ENCODE data around the gene ATXN1. TPM values are rescaled to one million over a fixed set of nuclear protein-coding genes. Genes with fewer than 3 reads are reported as not detected.

ATXN1 gene
- total RNA-seq, 1 experiment from 2014 or later, result 19.7 TPM

DNA sequence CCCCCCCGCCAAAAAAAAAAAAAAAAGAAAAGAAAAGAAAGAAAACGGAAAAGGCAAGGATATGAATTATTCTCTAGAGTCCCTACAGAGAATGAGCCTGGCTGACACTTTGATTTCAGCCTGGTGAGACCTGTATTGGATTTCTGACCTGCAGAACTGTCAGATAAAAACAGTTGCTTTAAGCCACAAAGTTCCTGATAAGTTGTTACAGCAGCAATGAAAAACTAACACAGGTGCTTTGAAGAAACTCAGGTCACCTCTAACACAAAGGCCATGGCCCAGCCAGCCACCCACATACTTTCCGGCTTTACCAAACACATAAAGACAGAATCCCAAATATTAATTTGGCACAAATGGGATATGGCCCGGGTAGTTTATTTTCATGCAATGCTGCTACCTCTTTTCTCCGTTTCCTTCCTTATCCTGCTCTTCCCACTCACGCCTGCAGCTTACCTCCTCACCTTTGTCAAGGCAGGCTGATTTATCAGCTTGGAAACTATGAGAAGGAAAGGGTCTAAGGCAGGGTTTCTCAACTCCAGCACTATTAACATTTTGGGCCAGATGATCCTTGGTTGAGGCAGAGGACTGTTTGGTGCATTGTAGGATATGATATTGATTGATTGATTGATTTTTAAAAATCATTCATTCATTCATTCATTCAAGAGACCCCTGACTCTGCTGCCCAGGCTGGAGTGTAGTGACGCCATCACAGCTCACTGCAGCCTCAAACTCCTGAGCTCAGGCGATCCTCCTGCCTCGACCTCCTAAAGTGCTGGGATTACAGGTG lies 88.1 kb downstream of the ATXN1 start:
- peaks cover 20% of the 10 kb centered on the region for H3K4me1 Mint-ChIP-seq (ENCODE audit: low read depth, unreplicated experiment)
- intact Hi-C loops (cut with micrococcal nuclease; ENCODE audit: unreplicated experiment), result no loop called here
- TF ChIP-seq, protein P1, sequence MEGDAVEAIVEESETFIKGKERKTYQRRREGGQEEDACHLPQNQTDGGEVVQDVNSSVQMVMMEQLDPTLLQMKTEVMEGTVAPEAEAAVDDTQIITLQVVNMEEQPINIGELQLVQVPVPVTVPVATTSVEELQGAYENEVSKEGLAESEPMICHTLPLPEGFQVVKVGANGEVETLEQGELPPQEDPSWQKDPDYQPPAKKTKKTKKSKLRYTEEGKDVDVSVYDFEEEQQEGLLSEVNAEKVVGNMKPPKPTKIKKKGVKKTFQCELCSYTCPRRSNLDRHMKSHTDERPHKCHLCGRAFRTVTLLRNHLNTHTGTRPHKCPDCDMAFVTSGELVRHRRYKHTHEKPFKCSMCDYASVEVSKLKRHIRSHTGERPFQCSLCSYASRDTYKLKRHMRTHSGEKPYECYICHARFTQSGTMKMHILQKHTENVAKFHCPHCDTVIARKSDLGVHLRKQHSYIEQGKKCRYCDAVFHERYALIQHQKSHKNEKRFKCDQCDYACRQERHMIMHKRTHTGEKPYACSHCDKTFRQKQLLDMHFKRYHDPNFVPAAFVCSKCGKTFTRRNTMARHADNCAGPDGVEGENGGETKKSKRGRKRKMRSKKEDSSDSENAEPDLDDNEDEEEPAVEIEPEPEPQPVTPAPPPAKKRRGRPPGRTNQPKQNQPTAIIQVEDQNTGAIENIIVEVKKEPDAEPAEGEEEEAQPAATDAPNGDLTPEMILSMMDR (IDR thresholded peaks at IDR 0.05; ENCODE audit: unreplicated experiment), result no peak
- H3K27me3 Mint-ChIP-seq (ENCODE audit: unreplicated experiment), result no peaks in the 10 kb centered on the region
- DNase-seq, result no peak
- no TSS peak for BruUV-seq (replicated peaks)
- no peak overlapping the region for H3K27ac Mint-ChIP-seq (ENCODE audit: unreplicated experiment)
- H3K9me3 Mint-ChIP-seq (ENCODE audit: low read depth, unreplicated experiment), result no peaks in the 10 kb centered on the region
- CTCF ChIA-PET, result no interaction called here
- H3K4me3 Mint-ChIP-seq (ENCODE audit: low read depth, unreplicated experiment), result no peak overlapping the region
- no peaks in the 10 kb centered on the region for H3K36me3 Mint-ChIP-seq (ENCODE audit: insufficient read depth, unreplicated experiment)

DNA sequence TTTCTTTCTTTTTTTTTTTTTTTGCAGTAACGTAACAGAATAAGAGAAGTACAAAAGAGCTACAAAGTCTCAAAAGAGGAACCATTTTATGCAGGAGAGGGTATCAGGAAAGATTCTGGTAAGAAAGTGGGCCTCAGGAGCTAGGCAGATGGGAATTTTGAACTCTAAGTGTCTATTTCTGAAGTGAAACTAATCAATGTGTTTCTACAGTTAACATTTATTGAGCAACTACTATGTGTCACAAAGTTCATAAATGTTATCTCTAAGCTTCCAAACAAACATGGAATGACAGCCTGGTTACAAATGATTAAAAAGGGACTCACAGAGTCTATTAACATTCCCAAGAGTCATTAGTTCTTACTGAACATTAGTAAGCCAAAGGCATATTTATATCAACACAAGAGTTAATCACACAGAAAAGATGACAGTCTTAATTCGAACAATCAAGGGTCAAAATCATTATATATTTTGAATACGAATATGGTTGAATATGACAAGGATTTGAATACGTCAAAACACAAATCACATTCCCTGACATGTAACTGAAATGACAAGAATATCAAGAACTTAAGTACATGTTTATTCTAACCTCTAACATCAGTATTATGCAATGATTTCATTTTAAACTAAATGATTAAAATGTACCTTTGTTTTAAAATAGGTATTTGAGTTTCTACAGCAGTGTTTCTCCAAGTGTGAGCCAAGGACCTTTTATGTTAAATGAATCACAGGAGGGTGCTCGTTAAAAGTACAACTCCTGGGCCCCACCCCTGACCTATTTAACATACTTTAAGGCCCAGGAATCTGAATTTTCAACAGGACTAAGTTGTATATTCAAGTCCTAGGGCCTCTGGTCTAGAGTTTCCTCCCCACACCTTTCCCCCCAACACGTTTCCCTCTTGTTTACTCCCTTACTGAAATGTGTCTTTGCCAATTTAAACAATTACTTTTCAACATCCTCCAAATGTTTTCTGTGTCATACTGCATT lies 89.7 kb downstream of the ATXN1 start:
- no peak for DNase-seq
- CTCF ChIA-PET, result interaction anchor here (0.6 to 0.8 kb wide), 2 partner anchors 10 to 12 kb away, joined by 3 read pairs; no protein-coding TSS in a partner anchor
- intact Hi-C loops (cut with micrococcal nuclease; ENCODE audit: unreplicated experiment), result no loop called here
- no peak overlapping the region for H3K27ac Mint-ChIP-seq (ENCODE audit: unreplicated experiment)
- no peaks in the 10 kb centered on the region for H3K9me3 Mint-ChIP-seq (ENCODE audit: low read depth, unreplicated experiment)
- TF ChIP-seq, protein P1 (IDR thresholded peaks at IDR 0.05; ENCODE audit: unreplicated experiment), result no peak
- peaks cover 20% of the 10 kb centered on the region for H3K4me1 Mint-ChIP-seq (ENCODE audit: low read depth, unreplicated experiment)
- no peaks in the 10 kb centered on the region for H3K27me3 Mint-ChIP-seq (ENCODE audit: unreplicated experiment)
- no peaks in the 10 kb centered on the region for H3K36me3 Mint-ChIP-seq (ENCODE audit: insufficient read depth, unreplicated experiment)
- H3K4me3 Mint-ChIP-seq (ENCODE audit: low read depth, unreplicated experiment), result no peak overlapping the region
- BruUV-seq (replicated peaks), result no TSS peak

DNA sequence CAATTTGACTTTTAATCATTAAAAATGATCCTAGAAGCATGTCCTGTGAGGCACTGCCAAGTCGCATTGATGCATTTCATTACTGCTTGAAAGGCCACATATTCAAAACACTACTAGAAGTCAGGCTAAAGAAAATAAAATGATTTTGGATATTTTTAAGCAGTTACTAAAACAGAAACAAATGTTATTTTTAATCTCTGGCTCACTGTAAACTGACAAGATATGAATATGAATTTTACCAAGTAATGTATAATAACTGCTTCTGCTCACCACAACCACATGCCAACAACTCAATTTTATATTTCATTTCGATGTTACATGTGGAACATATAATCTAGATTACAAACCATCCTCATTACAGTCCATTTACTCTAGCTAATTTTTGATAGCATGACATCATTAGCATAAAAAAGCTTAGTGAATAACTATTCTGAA lies 90.6 kb downstream of the ATXN1 start:
- TF ChIP-seq, protein P1 (IDR thresholded peaks at IDR 0.05; ENCODE audit: unreplicated experiment), result no peak

DNA sequence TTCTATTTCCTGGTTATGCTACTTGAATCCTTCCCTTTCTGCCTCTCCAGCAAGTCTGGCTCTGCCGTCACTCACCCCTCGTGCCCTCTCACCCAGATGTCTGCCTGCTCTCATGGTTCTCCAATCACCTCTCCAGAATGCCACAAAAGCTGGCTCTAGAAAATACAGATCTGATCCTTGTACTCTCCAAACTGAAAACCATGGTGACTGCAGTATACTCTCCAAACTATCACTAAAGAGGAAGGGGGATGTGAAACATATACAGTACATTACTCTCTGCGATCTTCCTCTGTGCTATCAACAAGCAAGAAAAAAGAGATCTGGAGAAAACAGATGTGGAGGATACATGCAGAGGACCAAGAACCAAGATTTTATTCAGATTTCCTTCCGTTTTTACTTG lies 91.1 kb downstream of the ATXN1 start:
- Mint-ChIP-seq H3K9me3 (ENCODE audit: low read depth, unreplicated experiment) (no peaks in the 10 kb centered on the region), H3K4me3 (ENCODE audit: low read depth, unreplicated experiment) (no peak overlapping the region), H3K27me3 (ENCODE audit: unreplicated experiment) (no peaks in the 10 kb centered on the region), H3K36me3 (ENCODE audit: insufficient read depth, unreplicated experiment) (no peaks in the 10 kb centered on the region), H3K27ac (ENCODE audit: unreplicated experiment) (peak overlapping the region; percentile 48), H3K4me1 (ENCODE audit: low read depth, unreplicated experiment) (peaks cover 20% of the 10 kb centered on the region)
- intact Hi-C loops (cut with micrococcal nuclease; ENCODE audit: unreplicated experiment), result no loop called here
- peak; percentile 21 for DNase-seq
- CTCF ChIA-PET, result no interaction called here
- no TSS peak for BruUV-seq (replicated peaks)
- TF ChIP-seq, protein P1 (IDR thresholded peaks at IDR 0.05; ENCODE audit: unreplicated experiment), result no peak

More for the DNA sequence above, 90.6 kb downstream of the ATXN1 start:
- CTCF ChIA-PET, result no interaction called here
- Mint-ChIP-seq H3K4me1 (ENCODE audit: low read depth, unreplicated experiment) (peaks cover 20% of the 10 kb centered on the region), H3K9me3 (ENCODE audit: low read depth, unreplicated experiment) (no peaks in the 10 kb centered on the region), H3K27me3 (ENCODE audit: unreplicated experiment) (no peaks in the 10 kb centered on the region), H3K27ac (ENCODE audit: unreplicated experiment) (peak overlapping the region; percentile 48), H3K36me3 (ENCODE audit: insufficient read depth, unreplicated experiment) (no peaks in the 10 kb centered on the region), H3K4me3 (ENCODE audit: low read depth, unreplicated experiment) (no peak overlapping the region)
- no peak for DNase-seq
- intact Hi-C loops (cut with micrococcal nuclease; ENCODE audit: unreplicated experiment), result no loop called here
- no TSS peak for BruUV-seq (replicated peaks)

Measured in Calu3 (cell line).